MG63 (cell line): Measurements from ENCODE around the gene PPP2R5A. TPM values are rescaled to one million over a fixed set of nuclear protein-coding genes. Genes with fewer than 3 reads are reported as not detected.
"Not testable (repeated sequence)": the region's sequence is repeated elsewhere in the genome, so short reads cannot be mapped to it uniquely, and the experiment has no call there.

ENCODE experiments used
- DNase-seq: peaks from one replicate; pipeline ENCODE4 v3.0.0-alpha.2; 2020
- H3K27me3 ChIP-seq: fragments of 250-450 bp; sonication (Bioruptor Pico); 2 replicates; pipeline ENCODE4 v1.5.1; 2020; ENCODE audit warnings: mild to moderate bottlenecking, moderate library complexity
- H3K36me3 ChIP-seq: fragments of 250-450 bp; sonication (Bioruptor Pico); 2 replicates; pipeline ENCODE4 v1.5.1; 2020; ENCODE audit warnings: mild to moderate bottlenecking, moderate library complexity
- H3K4me3 ChIP-seq: fragments of 250-450 bp; sonication (Bioruptor Pico); 2 replicates; pipeline ENCODE4 v1.5.1; 2020; ENCODE audit warnings: mild to moderate bottlenecking, moderate library complexity
- H3K9me3 ChIP-seq: fragments of 250-450 bp; sonication (Bioruptor Pico); 2 replicates; pipeline ENCODE4 v1.5.1; 2020; ENCODE audit warnings: mild to moderate bottlenecking, moderate library complexity
- total RNA-seq: library from RNA; depleted of rRNA; stranded (reverse); fragments of >200 nt; shearing (Covaris generic); gene quantifications from 2 replicates; pipeline ENCODE4 v1.2.3, GENCODE V29; 2014; ENCODE audit warnings: low replicate concordance

Gene PPP2R5A
- total RNA-seq, 1 experiment from 2014 or later, result 23.6 TPM

GRCh38 chr1:212359794-212360479, 74.7 kb downstream of the PPP2R5A start:
- no peaks in the 10 kb centered on the region for H3K9me3 ChIP-seq
- no peak overlapping the region for H3K4me3 ChIP-seq
- DNase-seq, result no peak
- peaks cover 32% of the 10 kb centered on the region for H3K36me3 ChIP-seq
- H3K27me3 ChIP-seq, result no peaks in the 10 kb centered on the region

GRCh38 chr1:212364985-212365384, 79.8 kb downstream of the PPP2R5A start:
- Histone ChIP-seq H3K36me3 (peaks cover 20% of the 10 kb centered on the region), H3K9me3 (no peaks in the 10 kb centered on the region), H3K4me3 (no peak overlapping the region), H3K27me3 (no peaks in the 10 kb centered on the region)
- DNase-seq, result no peak

GRCh38 chr1:212366901-212367300, 81.7 kb downstream of the PPP2R5A start:
- H3K27me3 ChIP-seq, result no peaks in the 10 kb centered on the region
- H3K4me3 ChIP-seq, result no peak overlapping the region
- no peaks in the 10 kb centered on the region for H3K9me3 ChIP-seq
- H3K36me3 ChIP-seq, result peaks cover 16% of the 10 kb centered on the region
- DNase-seq, result peak; percentile 9

GRCh38 chr1:212367474-212368072, 82.4 kb downstream of the PPP2R5A start:
- H3K27me3 ChIP-seq, result no peaks in the 10 kb centered on the region
- H3K9me3 ChIP-seq, result no peaks in the 10 kb centered on the region
- peaks cover 15% of the 10 kb centered on the region; the same call in 1 of the 2 replicates for H3K36me3 ChIP-seq
- DNase-seq, result no peak
- H3K4me3 ChIP-seq, result no peak overlapping the region

- peak; percentile 37 for DNase-seq
- Histone ChIP-seq H3K4me3 (no peak overlapping the region), H3K9me3 (no peaks in the 10 kb centered on the region; the same call in 1 of the 2 replicates), H3K27me3 (no peaks in the 10 kb centered on the region), H3K36me3 (peaks cover 15% of the 10 kb centered on the region; the same call in 1 of the 2 replicates)
Measured at GRCh38 chr1:212368073-212368484, 82.9 kb downstream of the PPP2R5A start.

- Histone ChIP-seq H3K4me3 (no peak overlapping the region), H3K36me3 (peaks cover 5% of the 10 kb centered on the region), H3K27me3 (no peaks in the 10 kb centered on the region), H3K9me3 (no peaks in the 10 kb centered on the region; the same call in 1 of the 2 replicates)
- no peak for DNase-seq
Measured at GRCh38 chr1:212375986-212376385, 90.8 kb downstream of the PPP2R5A start.

- H3K4me3 ChIP-seq, result no peak overlapping the region
- H3K9me3 ChIP-seq, result no peaks in the 10 kb centered on the region; the same call in 1 of the 2 replicates
- H3K36me3 ChIP-seq, result peaks cover 5% of the 10 kb centered on the region
- H3K27me3 ChIP-seq, result no peaks in the 10 kb centered on the region
- DNase-seq, result no peak
Measured at GRCh38 chr1:212377644-212378043, 92.4 kb downstream of the PPP2R5A start.

GRCh38 chr1:212379366-212379765, 94.2 kb downstream of the PPP2R5A start:
- Histone ChIP-seq H3K27me3 (no peaks in the 10 kb centered on the region), H3K9me3 (no peaks in the 10 kb centered on the region), H3K4me3 (no peak overlapping the region), H3K36me3 (peaks cover 1% of the 10 kb centered on the region; the same call in 1 of the 2 replicates)
- DNase-seq, result no peak

- Histone ChIP-seq H3K27me3 (no peaks in the 10 kb centered on the region), H3K36me3 (peaks cover 7% of the 10 kb centered on the region), H3K9me3 (no peaks in the 10 kb centered on the region), H3K4me3 (no peak overlapping the region)
- DNase-seq, result no peak
Measured at GRCh38 chr1:212381397-212382035, 96.3 kb downstream of the PPP2R5A start.

GRCh38 chr1:212386029-212386428, 100.8 kb downstream of the PPP2R5A start:
- Histone ChIP-seq H3K9me3 (no peaks in the 10 kb centered on the region), H3K36me3 (peaks cover 7% of the 10 kb centered on the region), H3K4me3 (no peak overlapping the region), H3K27me3 (no peaks in the 10 kb centered on the region)
- no peak for DNase-seq

GRCh38 chr1:212388985-212389716, 103.9 kb downstream of the PPP2R5A start:
- DNase-seq, result no peak
- Histone ChIP-seq H3K27me3 (no peaks in the 10 kb centered on the region), H3K4me3 (no peak overlapping the region), H3K36me3 (peaks cover 7% of the 10 kb centered on the region), H3K9me3 (no peaks in the 10 kb centered on the region; the same call in 1 of the 2 replicates)

GRCh38 chr1:212395678-212396437, 110.6 kb downstream of the PPP2R5A start:
- not testable (repeated sequence) for H3K36me3 ChIP-seq, H3K4me3 ChIP-seq, H3K27me3 ChIP-seq, DNase-seq
- H3K9me3 ChIP-seq, result peaks cover 31% of the 10 kb centered on the region

- DNase-seq, result no peak
- peaks cover 12% of the 10 kb centered on the region for H3K36me3 ChIP-seq
- H3K27me3 ChIP-seq, result no peaks in the 10 kb centered on the region
- H3K9me3 ChIP-seq, result peaks cover 34% of the 10 kb centered on the region
- H3K4me3 ChIP-seq, result no peak overlapping the region
Measured at GRCh38 chr1:212396638-212397037, 111.4 kb downstream of the PPP2R5A start.

GRCh38 chr1:212397171-212397570, 112.0 kb downstream of the PPP2R5A start:
- Histone ChIP-seq H3K36me3 (peaks cover 17% of the 10 kb centered on the region), H3K9me3 (peaks cover 39% of the 10 kb centered on the region), H3K27me3 (no peaks in the 10 kb centered on the region), H3K4me3 (no peak overlapping the region)
- no peak for DNase-seq

GRCh38 chr1:212401042-212401441, 115.8 kb downstream of the PPP2R5A start:
- no peaks in the 10 kb centered on the region for H3K27me3 ChIP-seq
- H3K36me3 ChIP-seq, result peaks cover 20% of the 10 kb centered on the region
- H3K4me3 ChIP-seq, result no peak overlapping the region
- peaks cover 35% of the 10 kb centered on the region for H3K9me3 ChIP-seq
- DNase-seq, result no peak

GRCh38 chr1:212401838-212402582, 116.8 kb downstream of the PPP2R5A start:
- H3K9me3 ChIP-seq, result peaks cover 28% of the 10 kb centered on the region
- H3K4me3 ChIP-seq, result no peak overlapping the region
- H3K27me3 ChIP-seq, result no peaks in the 10 kb centered on the region
- DNase-seq, result no peak
- H3K36me3 ChIP-seq, result peaks cover 17% of the 10 kb centered on the region
